Ureter (tissue), 1 donor: ENCODE measurements around the gene AMOT. TPM values are rescaled to one million over a fixed set of nuclear protein-coding genes. Genes with fewer than 3 reads are reported as not detected.

ENCODE experiments used
- DNase-seq: peaks from one replicate; pipeline ENCODE4 v3.0.0-alpha.2; 2020; ENCODE audit warnings: low spot score
- total RNA-seq: library from RNA; stranded (reverse); gene quantifications from one replicate; pipeline ENCODE4 v1.2.4, GENCODE V29; 2023
- donor health status: DM: yes; HTN: yes; CAD: no.

AMOT gene
- total RNA-seq, 1 donor from 2014 or later: 27.5 TPM

- no peak for DNase-seq
Observed at GRCh38 chrX:112738347-112739033, 102.1 kb downstream of the AMOT start.

- DNase-seq: no peak
Observed at GRCh38 chrX:112736310-112736709, 104.3 kb downstream of the AMOT start.

DNA sequence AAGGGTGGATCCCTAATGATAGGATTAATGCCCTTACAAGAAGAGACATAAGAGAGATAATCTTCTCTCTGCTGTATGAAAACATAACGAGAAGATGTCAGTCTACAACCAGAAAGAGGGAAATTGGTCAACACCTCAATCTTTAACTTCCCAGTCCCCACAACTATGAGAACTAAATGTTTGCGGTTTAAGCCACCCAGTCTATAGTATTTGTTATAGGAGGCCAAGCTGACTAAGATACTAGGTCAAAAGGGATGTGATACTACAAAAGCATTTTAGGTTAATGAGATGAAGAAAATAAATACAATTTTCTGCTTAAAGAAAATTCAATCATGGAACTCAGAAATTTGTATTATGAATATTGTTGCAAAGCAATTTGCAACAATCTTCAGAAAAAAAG lies 105.5 kb downstream of the AMOT start:
- no peak for DNase-seq

- DNase-seq: no peak
Observed at GRCh38 chrX:112734290-112734689, 106.3 kb downstream of the AMOT start.

- DNase-seq: no peak
Observed at GRCh38 chrX:112731793-112732192, 108.8 kb downstream of the AMOT start.

Other genes starting within 250 kb of the AMOT start
- 0.52 TPM for gene LHFPL1, start 160.9 kb downstream of the AMOT start, total RNA-seq